H1 (cell line): ENCODE measurements around the gene AAMP. TPM values are rescaled to one million over a fixed set of nuclear protein-coding genes. Genes with fewer than 3 reads are reported as not detected.

Source experiments
- CTCF ChIA-PET: fragments of 300-600 bp; sonication (Branson Sonifier 250); formaldehyde crosslinking; loops from one replicate; lab custom pipeline; 2021; ENCODE audit not compliant: partially characterized antibody; lab: Charles Lee
- POLR2A ChIA-PET: fragments of 300-600 bp; sonication (Branson Sonifier 250); formaldehyde crosslinking; loops from one replicate; lab custom pipeline; 2021; ENCODE audit warnings: inconsistent platforms; ENCODE audit not compliant: partially characterized antibody; lab: Charles Lee
- DNase-seq, 2 experiments: peaks; one replicate each; pipeline versions ENCODE4 v3.0.0 to v3.0.0-alpha.2; 2010 to 2022; ENCODE audit warnings: low spot score in 2 of 2, low read depth in 1 of 2, mixed read lengths in 1 of 2
- FAIRE-seq: peaks from 2 replicates; lab custom pipeline; 2011; peaks lifted over from hg19 to GRCh38; lab: Jason Lieb, UNC
- H2AFZ ChIP-seq: 2 replicates; pipeline ENCODE4 v1.8.1; 2012; ENCODE audit warnings: low read length, inconsistent platforms
- H2AK5ac ChIP-seq: 2 replicates; pipeline ENCODE4 v1.6.1; 2013; ENCODE audit warnings: low read depth, low read length
- H2BK120ac ChIP-seq: replicated peaks from 2 replicates; pipeline ENCODE3; 2013; ENCODE audit warnings: low read depth, low read length, inconsistent platforms
- H2BK12ac ChIP-seq: 2 replicates; pipeline ENCODE4 v1.6.1; 2013; ENCODE audit warnings: low read depth, low read length
- H2BK15ac ChIP-seq: 2 replicates; pipeline ENCODE4 v1.6.1; 2013; ENCODE audit warnings: low read length
- H2BK20ac ChIP-seq: 2 replicates; pipeline ENCODE4 v1.6.1; 2013; ENCODE audit warnings: low read length
- H2BK5ac ChIP-seq: 2 replicates; pipeline ENCODE4 v1.6.1; 2013; ENCODE audit warnings: low read depth, low read length
- H3K14ac ChIP-seq: 2 replicates; pipeline ENCODE4 v1.6.1; 2013; ENCODE audit warnings: inconsistent platforms; ENCODE audit not compliant: insufficient read length
- H3K18ac ChIP-seq: 2 replicates; pipeline ENCODE4 v1.6.1; 2013; ENCODE audit warnings: low read length; ENCODE audit errors: extremely low read depth
- H3K23ac ChIP-seq: 2 replicates; pipeline ENCODE4 v1.6.1; 2013; ENCODE audit warnings: inconsistent platforms; ENCODE audit not compliant: insufficient read length
- H3K23me2 ChIP-seq: 2 replicates; pipeline ENCODE4 v1.6.1; 2013; ENCODE audit warnings: low read depth, low read length
- H3K27ac ChIP-seq: 2 replicates; pipeline ENCODE4 v1.6.1; 2011; ENCODE audit warnings: low read depth, low read length, inconsistent platforms
- H3K27me3 ChIP-seq, 4 experiments: replicated peaks in 1 of 4; 1 replicate in 1 of 4; 2 replicates in 3 of 4; pipeline versions ENCODE4 v1.6.1 to v1.8.1; 2011 to 2013; ENCODE audit warnings: low read length in 3 of 4, mild to moderate bottlenecking in 3 of 4, inconsistent platforms in 2 of 4, mixed read lengths in 2 of 4, moderate library complexity in 1 of 4; ENCODE audit not compliant: control insufficient read depth in 3 of 4, insufficient read depth in 3 of 4; ENCODE audit errors: extremely low read depth in 1 of 4
- H3K36me3 ChIP-seq, 4 experiments: 2 replicates each; pipeline versions ENCODE4 v1.6.1 to v1.8.1; 2011 to 2013; ENCODE audit warnings: mild to moderate bottlenecking in 4 of 4, low read length in 3 of 4, moderate library complexity in 2 of 4, control low read depth in 1 of 4, inconsistent platforms in 1 of 4; ENCODE audit not compliant: insufficient read depth in 4 of 4, control insufficient read depth in 2 of 4
- H3K4ac ChIP-seq: replicated peaks from 2 replicates; pipeline ENCODE3; 2013; ENCODE audit warnings: low read length, low read depth, mixed read lengths, inconsistent platforms; ENCODE audit not compliant: insufficient read length
- H3K4me1 ChIP-seq, 4 experiments: replicated peaks in 1 of 4; 1 replicate in 1 of 4; 2 replicates in 3 of 4; pipeline versions ENCODE4 v1.6.1 to v1.8.1; 2011 to 2013; ENCODE audit warnings: low read length in 3 of 4, inconsistent platforms in 2 of 4, mixed read lengths in 1 of 4; ENCODE audit not compliant: insufficient read depth in 4 of 4, control insufficient read depth in 3 of 4
- H3K4me2 ChIP-seq, 2 experiments: 2 replicates each; pipeline versions ENCODE4 v1.6.1 to v1.8.1; 2011 to 2013; ENCODE audit warnings: low read depth in 2 of 2, low read length in 2 of 2, control low read depth in 1 of 2, inconsistent platforms in 1 of 2, mild to moderate bottlenecking in 1 of 2; ENCODE audit not compliant: insufficient read depth in 1 of 2
- H3K4me3 ChIP-seq, 4 experiments: fragments of 200-600, 300-600 bp in 1 of 4; sonication (generic), shearing (Covaris generic), sonication (Bioruptor Twin) in 1 of 4; 2 replicates each; pipeline versions ENCODE4 v1.5.1 to v1.8.1; 2011 to 2016; ENCODE audit warnings: low read length in 4 of 4, low read depth in 3 of 4, control low read depth in 2 of 4, inconsistent platforms in 2 of 4, mild to moderate bottlenecking in 2 of 4, mixed read lengths in 1 of 4, moderate library complexity in 1 of 4; ENCODE audit not compliant: insufficient read depth in 2 of 4; ENCODE audit errors: extremely low read depth in 1 of 4
- H3K56ac ChIP-seq: replicated peaks from 2 replicates; pipeline ENCODE3; 2013; ENCODE audit warnings: low read depth, mild to moderate bottlenecking, mixed read lengths, low read length, inconsistent platforms; ENCODE audit not compliant: insufficient read length
- H3K79me1 ChIP-seq: 2 replicates; pipeline ENCODE4 v1.6.1; 2013; ENCODE audit warnings: low read depth, low read length, control low read depth
- H3K79me2 ChIP-seq, 2 experiments: 2 replicates each; pipeline versions ENCODE4 v1.6.1 to v1.8.1; 2012 to 2013; ENCODE audit warnings: low read length in 2 of 2, mild to moderate bottlenecking in 2 of 2, inconsistent platforms in 1 of 2; ENCODE audit not compliant: insufficient read depth in 2 of 2, control insufficient read depth in 1 of 2
- H3K9ac ChIP-seq, 4 experiments: replicated peaks in 1 of 4; 1 replicate in 1 of 4; 2 replicates in 3 of 4; pipeline versions ENCODE4 v1.6.1 to v1.8.1; 2011 to 2013; ENCODE audit warnings: low read depth in 3 of 4, low read length in 3 of 4, control low read depth in 2 of 4, mild to moderate bottlenecking in 2 of 4, moderate library complexity in 2 of 4, inconsistent platforms in 1 of 4; ENCODE audit errors: extremely low read depth in 1 of 4
- H3K9me3 ChIP-seq, 2 experiments: 2 replicates each; pipeline versions ENCODE4 v1.6.1 to v1.8.1; 2012 to 2013; ENCODE audit warnings: mild to moderate bottlenecking in 2 of 2, moderate library complexity in 2 of 2, control low read depth in 1 of 2, inconsistent platforms in 1 of 2, low read depth in 1 of 2, low read length in 1 of 2, mixed read lengths in 1 of 2; ENCODE audit not compliant: insufficient read depth in 2 of 2
- H4K20me1 ChIP-seq, 2 experiments: replicated peaks in 1 of 2; 2 replicates each; pipeline versions ENCODE3 to v1.8.1; 2011 to 2013; ENCODE audit warnings: inconsistent platforms in 2 of 2, low read length in 2 of 2, mild to moderate bottlenecking in 1 of 2; ENCODE audit not compliant: insufficient read depth in 2 of 2, control insufficient read depth in 1 of 2
- H4K5ac ChIP-seq: 2 replicates; pipeline ENCODE4 v1.6.1; 2013; ENCODE audit warnings: low read length, low read depth, mixed read lengths, inconsistent platforms; ENCODE audit not compliant: insufficient read length
- H4K8ac ChIP-seq: 2 replicates; pipeline ENCODE4 v1.8.0; 2013; ENCODE audit warnings: mild to moderate bottlenecking, moderate library complexity, low read length, inconsistent platforms; ENCODE audit not compliant: insufficient read depth; ENCODE audit errors: extremely low read depth
- H4K91ac ChIP-seq: replicated peaks from 2 replicates; pipeline ENCODE3; 2013; ENCODE audit warnings: low read length, mixed read lengths, inconsistent platforms; ENCODE audit not compliant: insufficient read length
- BACH1 ChIP-seq: IDR thresholded peaks from 2 replicates; pipeline ENCODE4 v1.6.1; 2012; ENCODE audit warnings: low read length, improper control_type of control experiment
- CHD2 ChIP-seq: IDR thresholded peaks from 2 replicates; pipeline ENCODE4 v1.6.1; 2012; ENCODE audit warnings: low read length, improper control_type of control experiment
- E2F6 ChIP-seq: IDR thresholded peaks from 2 replicates; pipeline ENCODE4 v1.6.1; 2012; ENCODE audit warnings: inconsistent platforms
- EP300 ChIP-seq, 2 experiments: IDR thresholded peaks; 1 replicate in 1 of 2; 2 replicates in 1 of 2; pipeline ENCODE4 v1.6.1; 2011 to 2012; ENCODE audit warnings: low read depth in 2 of 2, low read length in 2 of 2, mild to moderate bottlenecking in 2 of 2, borderline replicate concordance in 1 of 2, inconsistent platforms in 1 of 2, moderate library complexity in 1 of 2
- KDM5A ChIP-seq: fragments of 200-600 bp; IDR thresholded peaks from 2 replicates; pipeline ENCODE4 v1.7.1; 2012; ENCODE audit warnings: mild to moderate bottlenecking, low read length, inconsistent platforms, mixed read lengths
- RNF2 ChIP-seq: fragments of 200-900, 300-1000 bp; sonication (generic); IDR thresholded peaks from 2 replicates; pipeline ENCODE4 v1.7.1; 2016; ENCODE audit warnings: borderline replicate concordance, low read depth, mild to moderate bottlenecking, antibody characterized with exemption, low read length; ENCODE audit not compliant: poor library complexity, severe bottlenecking; ENCODE audit errors: missing control alignments
- SIN3A ChIP-seq, 2 experiments: IDR thresholded peaks in 1 of 2; conservative IDR thresholded peaks in 1 of 2; 2 replicates each; pipeline ENCODE4 v1.6.1; 2011 to 2012; ENCODE audit warnings: low read length in 2 of 2, improper control_type of control experiment in 1 of 2, low read depth in 1 of 2, mild to moderate bottlenecking in 1 of 2
- SP2 ChIP-seq: IDR thresholded peaks from 2 replicates; pipeline ENCODE4 v1.6.1; 2012; ENCODE audit warnings: mild to moderate bottlenecking, low read length, inconsistent platforms
- SRF ChIP-seq: IDR thresholded peaks from 2 replicates; pipeline ENCODE4 v1.6.1; 2011; ENCODE audit warnings: mild to moderate bottlenecking, low read depth, low read length, moderate library complexity
- WGBS, 2 experiments: shearing (Covaris generic) in 1 of 2; methylation state at CpG; one replicate each; pipeline versions ENCODE4 v1.1.6 to v1.1.7; 2013 to 2015; ENCODE audit warnings: low lambda C conversion rate in 2 of 2, mixed read lengths in 2 of 2, inconsistent platforms in 1 of 2, low coverage in 1 of 2, missing lambda C conversion rate in 1 of 2; ENCODE audit not compliant: insufficient replicate concordance in 2 of 2, insufficient coverage in 1 of 2, insufficient read length in 1 of 2; ENCODE audit errors: extremely low coverage in 1 of 2, missing lambda C conversion rate in 1 of 2; 5-methylcytosine and 5-hydroxymethylcytosine counted together
- polyA plus RNA-seq, 7 experiments: library from polyadenylated mRNA; depleted of rRNA in 3 of 7; stranded (reverse) in 5 of 7; unstranded in 2 of 7; fragments of >200 nt in 5 of 7; fragments of 200-250 nt in 2 of 7; gene quantifications; 1 replicate in 5 of 7; 2 replicates in 1 of 7; 4 replicates in 1 of 7; pipeline versions ENCODE4 v1.2.1 to v1.2.3, GENCODE V29; 2011 to 2013; ENCODE audit warnings: missing spikeins in 2 of 7, mixed read lengths in 2 of 7
- total RNA-seq: library from RNA; stranded (reverse); fragmentation: NEBNext Ultra II Directional; extraction: Animal tissue kit (Norgen Biotek cat#: 25700); gene quantifications from 2 replicates; pipeline ENCODE4 v1.2.1, GENCODE V29; 2021

The AAMP gene
- total and polyA plus RNA-seq, 2 of the 8 experiments (the other 6 are each of a cell fraction or from before 2014, with no cell fraction given): 119 to 125 TPM

GRCh38 chr2:218315397-218315796 lies 45.5 kb upstream of the AAMP start:
- Histone ChIP-seq H2AK5ac (no peak overlapping the region), H4K5ac (no peak overlapping the region), H3K9me3 (no peaks in the 10 kb centered on the region), H4K91ac (no peak overlapping the region), H3K79me2 (no peaks in the 10 kb centered on the region), H3K36me3 (no peaks in the 10 kb centered on the region), H2BK20ac (no peak overlapping the region), H3K18ac (no peak overlapping the region), H2AFZ (no peak overlapping the region), H3K14ac (no peak overlapping the region), H2BK15ac (no peak overlapping the region), H2BK120ac (no peak overlapping the region), H4K8ac (no peak overlapping the region), H3K9ac (no peak overlapping the region), H3K23me2 (no peaks in the 10 kb centered on the region), H3K27me3 (no peaks in the 10 kb centered on the region), H3K27ac (no peak overlapping the region), H3K79me1 (no peaks in the 10 kb centered on the region), H2BK5ac (no peak overlapping the region), H3K4me3 (no peak overlapping the region), H4K20me1 (no peaks in the 10 kb centered on the region), H3K4me2 (no peak overlapping the region), H3K56ac (no peak overlapping the region), H3K4ac (no peak overlapping the region), H2BK12ac (no peak overlapping the region), H3K23ac (no peak overlapping the region), H3K4me1 (no peaks in the 10 kb centered on the region)
- no peak for DNase-seq
- 92% methylated on average over 8 of the region's 8 CpGs; no CpG with 5 or more reads in 1 of the 2 experiments for WGBS, 2 experiments
- TF ChIP-seq BACH1 (no peak), CHD2 (no peak), RNF2 (no peak), E2F6 (no peak), KDM5A (no peak), SP2 (no peak), SRF (no peak), SIN3A (conservative IDR thresholded peaks at IDR 0.05 in 1 of 2, IDR thresholded peaks at IDR 0.05 in 1 of 2; ENCODE audit: low read depth in 1 of 2, low read length in 2 of 2) (no peak), EP300 (IDR thresholded peaks at IDR 0.05; ENCODE audit: borderline replicate concordance in 1 of 2, low read depth in 2 of 2, low read length in 2 of 2) (no peak)
- CTCF ChIA-PET: interaction anchor here (0.7 to 4.0 kb wide), 5 partner anchors 8 to 748 kb away, joined by 3 to 21 read pairs (median 3); no protein-coding TSS in a partner anchor
- POLR2A ChIA-PET: interaction anchor here (1.1 kb wide), 1 partner anchor 52 kb away, joined by 3 read pairs; no protein-coding TSS in a partner anchor
- no peak for FAIRE-seq
